Stimulated activated CD4-positive, alpha-beta T cell treated with anti-CD3 and anti-CD28 coated beads, Interleukin-15, amount 100 ng/mL, for 48 hours (primary cell): ENCODE results near the gene DIO1.
"Not testable (repeated sequence)": the region's sequence is repeated elsewhere in the genome, so short reads cannot be mapped to it uniquely, and the experiment has no call there.

Experiments used
- DNase-seq, 2 donors: peaks; one replicate each; pipeline ENCODE4 v3.0.0-alpha.2; 2020; ENCODE audit warnings: low read depth in 2 of 2

The DIO1 gene

GRCh38 chr1:53893999-53894636, at the start of gene DIO1:
TSS of gene DIO1 (plus strand) at chr1:53894187. CDS start at chr1:53894211, 24 bp downstream.
- DNase-seq = no peak

GRCh38 chr1:53847980-53848379, 46.0 kb upstream of the DIO1 start:
- DNase-seq = no peak

- no peak for DNase-seq
Measured at GRCh38 chr1:53850082-53850673, 43.8 kb upstream of the DIO1 start.

- no peak for DNase-seq
Measured at GRCh38 chr1:53851571-53852285, 42.3 kb upstream of the DIO1 start.

- peak in 1 of 2 donors; percentile 28 for DNase-seq
Measured at GRCh38 chr1:53860967-53861411, 33.0 kb upstream of the DIO1 start.

GRCh38 chr1:53862507-53862906, 31.5 kb upstream of the DIO1 start:
- no peak for DNase-seq

GRCh38 chr1:53868565-53868964, 25.4 kb upstream of the DIO1 start:
- no peak for DNase-seq

GRCh38 chr1:53869454-53870117, 24.4 kb upstream of the DIO1 start:
- no peak for DNase-seq

- DNase-seq = no peak
Measured at GRCh38 chr1:53871221-53871620, 22.8 kb upstream of the DIO1 start.

GRCh38 chr1:53871773-53872484, 22.1 kb upstream of the DIO1 start:
- DNase-seq = no peak

- not testable (repeated sequence) for DNase-seq
Measured at GRCh38 chr1:53875150-53875549, 18.8 kb upstream of the DIO1 start.

GRCh38 chr1:53878492-53879105, 15.4 kb upstream of the DIO1 start:
- no peak for DNase-seq

GRCh38 chr1:53881853-53882252, 12.1 kb upstream of the DIO1 start:
- not testable (repeated sequence) for DNase-seq

GRCh38 chr1:53883600-53883999, 10.4 kb upstream of the DIO1 start:
- DNase-seq = not testable (repeated sequence)

GRCh38 chr1:53888681-53889080, 5.3 kb upstream of the DIO1 start:
- no peak for DNase-seq

- peak; percentile 75 to 83 for DNase-seq
Measured at GRCh38 chr1:53889304-53890298, 4.4 kb upstream of the DIO1 start, which contains the start of gene YIPF1. TSS of gene YIPF1 (minus strand) at chr1:53889797. CDS start at chr1:53888937, 860 bp downstream.

- DNase-seq = peak in 1 of 2 donors; percentile 4
Measured at GRCh38 chr1:53890522-53890941, 3.5 kb upstream of the DIO1 start.

- DNase-seq = no peak
Measured at GRCh38 chr1:53891018-53891417, 3.0 kb upstream of the DIO1 start.

GRCh38 chr1:53891678-53892077, 2.3 kb upstream of the DIO1 start:
- no peak for DNase-seq

GRCh38 chr1:53892911-53893310, 1.1 kb upstream of the DIO1 start:
- DNase-seq = no peak
